ENCODE results near the gene UBE2J1.
A peak's percentile ranks its signal among the peaks of the same experiment; 100 is the strongest.

The UBE2J1 gene

DNA sequence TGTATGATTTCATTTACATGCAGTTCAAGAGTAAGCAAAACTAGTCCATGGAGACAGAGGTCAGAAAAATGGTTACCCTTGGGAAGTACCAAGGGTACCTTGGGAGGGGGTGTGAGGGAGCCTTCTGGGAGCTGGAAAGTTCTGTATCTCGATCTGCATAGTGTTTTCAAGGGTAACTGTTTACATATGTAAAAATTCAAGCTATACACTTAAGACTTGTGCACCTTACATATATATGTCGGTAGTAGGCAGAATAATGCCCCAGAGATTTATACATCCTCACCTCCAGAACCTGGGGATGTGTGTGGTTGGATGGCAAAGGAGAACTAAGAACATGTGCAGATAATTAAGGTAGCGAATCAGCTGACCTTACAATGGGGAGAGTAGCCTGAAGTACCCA is 68.4 kb downstream of the UBE2J1 start:
- Histone ChIP-seq H4K20me1 (ENCODE audit: control insufficient read depth, insufficient read depth, low read depth, low read length) (no peaks in the 10 kb centered on the region), H3F3A (ENCODE audit: control insufficient read depth, insufficient read depth) (no peaks in the 10 kb centered on the region), H3K9me2 (replicated peaks; ENCODE audit: control insufficient read depth, low read length) (no peaks in the 10 kb centered on the region; the same call in 1 of the 2 replicates), H3K36me3 (ENCODE audit: control insufficient read depth, low read length) (no peaks in the 10 kb centered on the region), H3K27me3 (ENCODE audit: control insufficient read depth, low read length) (no peaks in the 10 kb centered on the region), H3K27ac (ENCODE audit: low read depth, low read length) (no peak overlapping the region), H3K4me1 (ENCODE audit: control insufficient read depth, low read length) (peaks cover 15% of the 10 kb centered on the region), H3K79me2 (ENCODE audit: control insufficient read depth, low read length) (no peaks in the 10 kb centered on the region), H3K4me3 (ENCODE audit: low read length) (no peak overlapping the region), H3K9me3 (ENCODE audit: control insufficient read depth, insufficient read depth, low read length) (no peaks in the 10 kb centered on the region), H3K4me2 (ENCODE audit: low read length) (no peak overlapping the region)
- TF ChIP-seq, protein P1, sequence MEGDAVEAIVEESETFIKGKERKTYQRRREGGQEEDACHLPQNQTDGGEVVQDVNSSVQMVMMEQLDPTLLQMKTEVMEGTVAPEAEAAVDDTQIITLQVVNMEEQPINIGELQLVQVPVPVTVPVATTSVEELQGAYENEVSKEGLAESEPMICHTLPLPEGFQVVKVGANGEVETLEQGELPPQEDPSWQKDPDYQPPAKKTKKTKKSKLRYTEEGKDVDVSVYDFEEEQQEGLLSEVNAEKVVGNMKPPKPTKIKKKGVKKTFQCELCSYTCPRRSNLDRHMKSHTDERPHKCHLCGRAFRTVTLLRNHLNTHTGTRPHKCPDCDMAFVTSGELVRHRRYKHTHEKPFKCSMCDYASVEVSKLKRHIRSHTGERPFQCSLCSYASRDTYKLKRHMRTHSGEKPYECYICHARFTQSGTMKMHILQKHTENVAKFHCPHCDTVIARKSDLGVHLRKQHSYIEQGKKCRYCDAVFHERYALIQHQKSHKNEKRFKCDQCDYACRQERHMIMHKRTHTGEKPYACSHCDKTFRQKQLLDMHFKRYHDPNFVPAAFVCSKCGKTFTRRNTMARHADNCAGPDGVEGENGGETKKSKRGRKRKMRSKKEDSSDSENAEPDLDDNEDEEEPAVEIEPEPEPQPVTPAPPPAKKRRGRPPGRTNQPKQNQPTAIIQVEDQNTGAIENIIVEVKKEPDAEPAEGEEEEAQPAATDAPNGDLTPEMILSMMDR (IDR thresholded peaks at IDR 0.05; ENCODE audit: low read depth, low read length, poor library complexity, severe bottlenecking) = no peak
- no peak for TF ChIP-seq EZH2phosphoT487 (IDR thresholded peaks at IDR 0.05; ENCODE audit: borderline replicate concordance, low read length)

DNA sequence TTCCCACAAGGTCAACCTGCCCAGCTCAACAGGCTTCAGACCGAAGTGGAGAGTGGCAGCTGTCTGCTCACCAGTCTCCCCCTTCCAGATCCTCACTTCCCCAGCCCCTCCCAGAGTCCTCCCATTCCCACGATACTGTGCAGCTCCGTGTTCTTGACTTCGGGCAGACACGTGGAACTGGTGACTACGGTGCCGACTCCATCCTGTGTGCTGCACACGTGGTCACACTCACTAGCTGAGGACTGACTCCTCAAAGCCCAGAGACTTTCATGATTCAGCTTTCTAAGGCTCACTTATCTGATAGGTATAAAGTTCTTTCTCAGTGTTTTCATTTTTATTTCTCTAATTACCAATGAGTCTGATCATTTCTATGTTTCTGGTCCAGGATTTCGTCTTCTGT is 69.8 kb downstream of the UBE2J1 start:
- Histone ChIP-seq H3K4me2 (ENCODE audit: low read length) (no peak overlapping the region), H3K9me2 (replicated peaks; ENCODE audit: control insufficient read depth, low read length) (no peaks in the 10 kb centered on the region; the same call in 1 of the 2 replicates), H3F3A (ENCODE audit: control insufficient read depth, insufficient read depth) (no peaks in the 10 kb centered on the region), H4K20me1 (ENCODE audit: control insufficient read depth, insufficient read depth, low read depth, low read length) (no peaks in the 10 kb centered on the region), H3K4me3 (ENCODE audit: low read length) (no peak overlapping the region), H3K36me3 (ENCODE audit: control insufficient read depth, low read length) (no peaks in the 10 kb centered on the region), H3K4me1 (ENCODE audit: control insufficient read depth, low read length) (peaks cover 11% of the 10 kb centered on the region), H3K27ac (ENCODE audit: low read depth, low read length) (no peak overlapping the region), H3K27me3 (ENCODE audit: control insufficient read depth, low read length) (no peaks in the 10 kb centered on the region), H3K9me3 (ENCODE audit: control insufficient read depth, insufficient read depth, low read length) (no peaks in the 10 kb centered on the region), H3K79me2 (ENCODE audit: control insufficient read depth, low read length) (no peaks in the 10 kb centered on the region)
- TF ChIP-seq EZH2phosphoT487 (IDR thresholded peaks at IDR 0.05; ENCODE audit: borderline replicate concordance, low read length) = no peak
- TF ChIP-seq, protein P1 (IDR thresholded peaks at IDR 0.05; ENCODE audit: low read depth, low read length, poor library complexity, severe bottlenecking) = no peak

DNA sequence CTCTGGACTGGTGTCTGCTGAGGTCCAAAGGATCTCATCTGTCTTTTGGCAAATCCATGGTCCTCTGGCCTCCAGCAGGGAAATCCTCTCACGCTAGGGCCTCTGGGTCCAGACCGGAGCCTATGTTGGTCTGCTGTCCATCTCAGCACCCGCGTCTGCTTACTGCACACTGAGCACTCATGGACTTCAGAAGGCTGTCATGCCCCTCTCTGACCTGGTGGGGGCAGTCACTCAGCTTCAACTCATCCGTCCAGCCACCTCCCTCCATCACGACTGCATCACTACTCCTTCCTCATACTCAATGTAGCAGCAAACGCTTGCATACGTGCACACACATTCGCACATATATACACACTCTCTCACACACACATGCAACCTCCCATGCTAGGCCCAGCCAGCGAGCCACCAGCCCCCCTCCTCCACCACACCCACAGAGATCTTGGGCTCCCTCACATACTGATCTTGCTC is 70.7 kb downstream of the UBE2J1 start:
- Histone ChIP-seq H3K27me3 (ENCODE audit: control insufficient read depth, low read length) (no peaks in the 10 kb centered on the region), H3K36me3 (ENCODE audit: control insufficient read depth, low read length) (no peaks in the 10 kb centered on the region), H3K4me3 (ENCODE audit: low read length) (peak overlapping the region; percentile 51), H3K79me2 (ENCODE audit: control insufficient read depth, low read length) (no peaks in the 10 kb centered on the region), H3K27ac (ENCODE audit: low read depth, low read length) (no peak overlapping the region), H4K20me1 (ENCODE audit: control insufficient read depth, insufficient read depth, low read depth, low read length) (no peaks in the 10 kb centered on the region), H3K4me1 (ENCODE audit: control insufficient read depth, low read length) (peaks cover 11% of the 10 kb centered on the region), H3F3A (ENCODE audit: control insufficient read depth, insufficient read depth) (no peaks in the 10 kb centered on the region), H3K9me3 (ENCODE audit: control insufficient read depth, insufficient read depth, low read length) (no peaks in the 10 kb centered on the region), H3K9me2 (replicated peaks; ENCODE audit: control insufficient read depth, low read length) (no peaks in the 10 kb centered on the region; the same call in 1 of the 2 replicates), H3K4me2 (ENCODE audit: low read length) (peak overlapping the region; percentile 61)
- TF ChIP-seq EZH2phosphoT487 (IDR thresholded peaks at IDR 0.05; ENCODE audit: borderline replicate concordance, low read length) = no peak
- TF ChIP-seq, protein P1 (IDR thresholded peaks at IDR 0.05; ENCODE audit: low read depth, low read length, poor library complexity, severe bottlenecking) = peak; percentile 91

Data from DOHH2 (cell line).